ENCODE data around the gene DLGAP4.

Gene DLGAP4

DNA sequence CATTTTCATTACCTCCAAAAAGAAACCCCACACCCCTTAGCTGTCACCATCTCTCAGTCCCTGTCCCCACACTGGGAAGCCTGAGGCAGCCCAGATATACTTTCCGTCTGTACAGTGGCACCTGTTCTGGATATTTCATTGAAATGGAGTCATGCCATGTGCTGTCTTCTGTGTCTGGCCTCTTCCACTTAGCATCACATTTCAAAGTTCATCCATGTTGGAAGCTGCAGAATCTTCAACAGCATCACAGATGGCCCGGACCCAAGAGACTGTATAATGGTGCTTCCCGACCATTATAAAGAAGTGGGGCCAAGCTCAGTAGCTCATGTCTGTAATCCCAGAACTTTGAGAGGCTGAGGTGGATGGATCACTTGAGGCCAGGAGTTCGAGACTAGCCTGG lies 58.4 kb downstream of the DLGAP4 start:
- TF ChIP-seq, protein P1, sequence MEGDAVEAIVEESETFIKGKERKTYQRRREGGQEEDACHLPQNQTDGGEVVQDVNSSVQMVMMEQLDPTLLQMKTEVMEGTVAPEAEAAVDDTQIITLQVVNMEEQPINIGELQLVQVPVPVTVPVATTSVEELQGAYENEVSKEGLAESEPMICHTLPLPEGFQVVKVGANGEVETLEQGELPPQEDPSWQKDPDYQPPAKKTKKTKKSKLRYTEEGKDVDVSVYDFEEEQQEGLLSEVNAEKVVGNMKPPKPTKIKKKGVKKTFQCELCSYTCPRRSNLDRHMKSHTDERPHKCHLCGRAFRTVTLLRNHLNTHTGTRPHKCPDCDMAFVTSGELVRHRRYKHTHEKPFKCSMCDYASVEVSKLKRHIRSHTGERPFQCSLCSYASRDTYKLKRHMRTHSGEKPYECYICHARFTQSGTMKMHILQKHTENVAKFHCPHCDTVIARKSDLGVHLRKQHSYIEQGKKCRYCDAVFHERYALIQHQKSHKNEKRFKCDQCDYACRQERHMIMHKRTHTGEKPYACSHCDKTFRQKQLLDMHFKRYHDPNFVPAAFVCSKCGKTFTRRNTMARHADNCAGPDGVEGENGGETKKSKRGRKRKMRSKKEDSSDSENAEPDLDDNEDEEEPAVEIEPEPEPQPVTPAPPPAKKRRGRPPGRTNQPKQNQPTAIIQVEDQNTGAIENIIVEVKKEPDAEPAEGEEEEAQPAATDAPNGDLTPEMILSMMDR (conservative IDR thresholded peaks at IDR 0.05) = no peak
- H3K27ac ChIP-seq = no peak overlapping the region

DNA sequence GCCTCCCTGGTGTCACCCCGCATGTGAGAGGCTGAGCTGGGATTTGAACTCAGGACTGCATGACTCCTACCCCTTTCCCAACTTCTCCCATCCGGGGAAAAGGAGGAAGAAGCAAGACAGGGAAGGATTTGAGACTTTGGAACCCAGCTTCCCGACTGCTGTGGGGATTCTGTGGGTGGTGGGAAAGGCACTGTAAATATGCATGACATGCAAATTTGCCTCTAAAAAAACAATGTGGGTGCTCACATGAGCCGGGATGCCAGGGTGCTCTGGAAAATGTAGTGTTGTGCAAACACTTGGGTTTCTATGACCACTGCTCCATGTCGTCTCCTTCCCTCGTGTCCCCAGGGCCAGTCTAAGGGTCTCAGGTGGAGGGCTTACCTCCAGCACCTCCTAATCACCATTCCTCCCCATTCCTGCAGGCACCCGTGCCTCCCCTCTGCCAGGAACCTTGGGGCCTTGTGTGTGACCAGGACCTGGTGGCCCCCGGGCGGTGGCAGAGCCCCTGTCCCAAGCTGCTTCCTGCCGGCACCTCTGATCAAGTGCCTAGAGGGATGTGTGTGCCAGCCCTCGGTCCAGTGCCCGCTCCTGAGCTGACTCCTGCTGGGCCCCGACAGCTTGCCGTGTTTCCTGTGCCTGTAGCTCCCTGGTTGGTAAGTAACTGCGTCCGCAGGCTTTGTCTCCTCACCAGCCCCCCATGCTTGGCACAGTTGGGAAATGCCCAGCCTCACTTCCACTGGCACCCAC lies 60.7 kb downstream of the DLGAP4 start:
- TF ChIP-seq, protein P1 (conservative IDR thresholded peaks at IDR 0.05) = no peak
- no peak overlapping the region for H3K27ac ChIP-seq

GRCh38 chr20:36367370-36367745 lies 61.2 kb downstream of the DLGAP4 start:
- no peak overlapping the region for H3K27ac ChIP-seq
- TF ChIP-seq, protein P1 (conservative IDR thresholded peaks at IDR 0.05) = no peak

- TF ChIP-seq, protein P1 (conservative IDR thresholded peaks at IDR 0.05) = no peak
- H3K27ac ChIP-seq = no peak overlapping the region
Measured at GRCh38 chr20:36367907-36368799, 62.0 kb downstream of the DLGAP4 start.

DNA sequence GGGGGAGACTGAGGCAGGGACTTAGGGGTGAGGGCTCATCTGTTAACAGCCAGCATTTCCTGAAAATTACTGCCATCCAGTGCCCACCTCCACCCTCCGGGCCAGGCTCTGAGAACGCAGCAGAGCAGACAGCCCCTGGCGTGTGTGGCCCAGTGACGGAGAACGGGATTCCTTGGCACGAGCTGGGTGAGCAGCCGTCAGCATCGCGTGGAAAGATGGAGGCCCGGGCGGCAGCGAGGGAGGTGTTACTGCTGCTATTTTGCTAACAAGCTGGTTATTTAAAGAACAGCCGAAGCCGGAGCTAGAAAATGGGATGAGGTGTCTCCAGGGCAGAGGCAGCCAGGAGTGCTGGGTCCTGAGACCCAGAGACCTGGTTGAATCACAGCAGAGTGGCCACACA lies 62.7 kb downstream of the DLGAP4 start:
- TF ChIP-seq, protein P1 (conservative IDR thresholded peaks at IDR 0.05) = no peak
- H3K27ac ChIP-seq = no peak overlapping the region

GRCh38 chr20:36369739-36370138 lies 63.6 kb downstream of the DLGAP4 start:
- no peak overlapping the region for H3K27ac ChIP-seq
- TF ChIP-seq, protein P1 (conservative IDR thresholded peaks at IDR 0.05) = no peak

DNA sequence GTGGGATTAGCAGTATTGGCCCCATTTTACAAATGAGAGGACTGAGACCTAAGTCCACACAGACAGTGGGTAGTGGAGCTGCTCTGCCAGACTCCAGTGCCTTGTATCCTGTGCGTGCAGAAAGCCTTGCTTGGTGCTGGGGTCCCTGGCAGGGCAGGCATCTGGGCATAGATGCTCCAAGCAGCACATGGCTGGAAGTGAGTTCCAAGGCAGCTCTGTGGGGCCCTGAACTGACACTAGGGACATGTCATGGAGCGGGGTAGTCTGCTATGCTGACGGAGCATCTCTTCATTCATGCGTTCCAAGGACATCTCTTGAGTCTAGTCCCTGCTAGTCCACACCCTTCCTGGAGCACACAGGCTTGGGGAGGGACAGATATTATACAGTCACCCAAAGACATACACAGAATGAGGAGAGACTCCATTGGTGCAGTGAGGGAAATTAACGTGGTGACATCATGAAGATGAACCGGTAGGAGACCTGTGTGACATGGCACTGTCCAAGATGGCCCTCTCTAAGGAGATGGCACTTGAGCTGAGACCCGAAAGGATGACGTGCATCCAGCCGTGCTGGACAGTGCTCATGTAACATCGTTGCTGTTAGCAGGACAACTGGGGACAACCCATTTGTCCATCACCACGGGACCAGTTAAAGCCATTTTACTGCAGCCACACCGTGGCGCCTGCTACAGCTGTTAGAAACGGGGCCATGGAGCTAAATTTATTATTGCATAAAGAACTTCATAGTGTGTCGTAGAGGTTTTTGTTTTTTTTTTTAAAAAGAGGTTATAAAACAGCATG lies 65.1 kb downstream of the DLGAP4 start:
- TF ChIP-seq, protein P1 (conservative IDR thresholded peaks at IDR 0.05) = no peak
- H3K27ac ChIP-seq = no peak overlapping the region
